K562 (cell line): Measurements from ENCODE around the gene NDFIP2. TPM values are rescaled to one million over a fixed set of nuclear protein-coding genes. Genes with fewer than 3 reads are reported as not detected.

Source experiments
- ATAC-seq: fragments of 200-7000 bp; cut with Tn5 transposase; 3 replicates; pipeline ENCODE4 v1.9.1; 2020; ENCODE audit warnings: moderate library complexity
- BruUV-seq: library from RNA; stranded (reverse); fragments of 400-500 nt; replicated peaks from 2 replicates; lab custom pipeline; 2021; lab: Mats Ljungman, UMichigan
- CTCF ChIA-PET: fragments of 300-600 bp; formaldehyde crosslinking; extraction: SDS; loops from one replicate; lab custom pipeline; 2021; ENCODE audit warnings: low intra/inter-chr PET ratio; lab: Yijun Ruan, JAX
- POLR2A ChIA-PET: fragments of 300-600, 350-650 bp; sonication (Branson Sonifier 250); formaldehyde crosslinking; extraction: SDS; loops from one replicate; lab custom pipeline; 2021; ENCODE audit warnings: antibody characterized with exemption, inconsistent platforms; lab: Yijun Ruan, JAX
- DNase-seq, 4 experiments: peaks; one replicate each; pipeline versions ENCODE4 v3.0.0 to v3.0.0-alpha.2; 2011 to 2018; ENCODE audit warnings: low spot score in 3 of 4, mixed read lengths in 3 of 4; ENCODE audit errors: extremely low read depth in 1 of 4
- FAIRE-seq: peaks from 2 replicates; lab custom pipeline; 2011; peaks lifted over from hg19 to GRCh38; lab: Jason Lieb, UNC
- H2AFZ ChIP-seq: 2 replicates; pipeline ENCODE4 v1.6.0; 2011; ENCODE audit warnings: low read depth, low read length, control low read depth, inconsistent platforms
- H3K27ac ChIP-seq: fragments of 200-600 bp; 3 replicates; pipeline ENCODE4 v1.8.0; 2011; ENCODE audit warnings: low read depth, mild to moderate bottlenecking, control low read depth, inconsistent platforms, low read length, moderate library complexity, mixed read lengths; ENCODE audit errors: extremely low read depth
- H3K27me3 ChIP-seq, 2 experiments: fragments of 300-600 bp in 1 of 2; 2 replicates in 1 of 2; 3 replicates in 1 of 2; pipeline versions ENCODE4 v1.6.0 to v1.8.0; 2011; ENCODE audit warnings: inconsistent platforms in 2 of 2, low read length in 2 of 2, mild to moderate bottlenecking in 1 of 2, mixed read lengths in 1 of 2, moderate library complexity in 1 of 2; ENCODE audit not compliant: control insufficient read depth in 2 of 2, insufficient read depth in 2 of 2
- H3K36me3 ChIP-seq: fragments of 300-600 bp; 3 replicates; pipeline ENCODE4 v1.8.0; 2011; ENCODE audit warnings: mild to moderate bottlenecking, low read length, inconsistent platforms; ENCODE audit not compliant: control insufficient read depth, insufficient read depth
- H3K4me1 ChIP-seq, 2 experiments: fragments of 200-600 bp in 1 of 2; replicated peaks in 1 of 2; 2 replicates in 1 of 2; 3 replicates in 1 of 2; pipeline versions ENCODE4 v1.5.1 to v1.8.0; 2011; ENCODE audit warnings: inconsistent platforms in 2 of 2, low read length in 2 of 2, mild to moderate bottlenecking in 1 of 2, mixed read lengths in 1 of 2, moderate library complexity in 1 of 2; ENCODE audit not compliant: control insufficient read depth in 2 of 2, insufficient read depth in 2 of 2
- H3K4me2 ChIP-seq: 2 replicates; pipeline ENCODE4 v1.6.1; 2011; ENCODE audit warnings: low read length, control low read depth, inconsistent platforms, mixed read lengths; ENCODE audit not compliant: insufficient read depth
- H3K4me3 ChIP-seq: fragments of 200-600 bp; sonication (generic), shearing (Covaris generic); 2 replicates; pipeline ENCODE4 v1.5.1; 2016; ENCODE audit warnings: control low read depth, inconsistent platforms
- H3K79me2 ChIP-seq: fragments of 200-600 bp; 3 replicates; pipeline ENCODE4 v1.8.0; 2011; ENCODE audit warnings: low read length, inconsistent platforms; ENCODE audit not compliant: control insufficient read depth, insufficient read depth
- H3K9ac ChIP-seq, 2 experiments: 2 replicates each; pipeline versions ENCODE4 v1.6.0 to v1.6.1; 2011; ENCODE audit warnings: low read depth in 2 of 2, low read length in 2 of 2, control low read depth in 1 of 2, inconsistent platforms in 1 of 2, mild to moderate bottlenecking in 1 of 2, mixed read lengths in 1 of 2; ENCODE audit not compliant: insufficient read depth in 1 of 2
- H3K9me1 ChIP-seq: one replicate; pipeline ENCODE4 v1.6.0; 2011; ENCODE audit warnings: inconsistent platforms, mild to moderate bottlenecking, low read length, moderate library complexity; ENCODE audit not compliant: control insufficient read depth, insufficient read depth
- H3K9me3 ChIP-seq: replicated peaks from 2 replicates; pipeline ENCODE4 v1.5.1; 2011; ENCODE audit warnings: low read depth, low read length, inconsistent platforms; ENCODE audit not compliant: control insufficient read depth, insufficient read depth
- H4K20me1 ChIP-seq: replicated peaks from 2 replicates; pipeline ENCODE4 v1.6.1; 2011; ENCODE audit warnings: low read length, inconsistent platforms, mixed read lengths; ENCODE audit not compliant: control insufficient read depth, insufficient read depth
- C11orf30 ChIP-seq: fragments of 450-650 bp; IDR thresholded peaks from 2 replicates; pipeline ENCODE4 v1.6.1; 2016; ENCODE audit warnings: low read depth, mild to moderate bottlenecking
- DMBX1 ChIP-seq: fragments of 250-450 bp; sonication (Bioruptor Pico); IDR thresholded peaks from 2 replicates; pipeline ENCODE4 v1.8.0; 2022; ENCODE audit warnings: inconsistent platforms, mild to moderate bottlenecking, moderate library complexity, borderline replicate concordance
- MAFF ChIP-seq: IDR thresholded peaks from 2 replicates; pipeline ENCODE4 v1.6.1; 2012; ENCODE audit warnings: low read length, improper control_type of control experiment
- MAFG ChIP-seq: fragments of 450-650 bp; conservative IDR thresholded peaks from 2 replicates; pipeline ENCODE4 v1.6.1; 2016; ENCODE audit warnings: missing genetic modification characterization, missing compliant biosample characterization
- MAFK ChIP-seq: IDR thresholded peaks from 2 replicates; pipeline ENCODE4 v1.6.1; 2011; ENCODE audit warnings: low read length, improper control_type of control experiment
- NFE2 ChIP-seq: IDR thresholded peaks from 2 replicates; pipeline ENCODE4 v1.6.1; 2014; ENCODE audit warnings: antibody characterized with exemption, low read depth
- POLR2H ChIP-seq: IDR thresholded peaks from 2 replicates; pipeline ENCODE4 v1.6.1; 2016; ENCODE audit warnings: missing genetic modification characterization, low read depth, mild to moderate bottlenecking, control low read depth, missing compliant biosample characterization, moderate library complexity
- TFAM ChIP-seq: fragments of 250-450 bp; sonication (Bioruptor Pico); conservative IDR thresholded peaks from 2 replicates; pipeline ENCODE4 v1.5.0; 2021; ENCODE audit warnings: mild to moderate bottlenecking, moderate library complexity
- YY1 ChIP-seq, 3 experiments: IDR thresholded peaks; 2 replicates each; pipeline ENCODE4 v1.6.1; 2011; ENCODE audit warnings: low read length in 2 of 3, mild to moderate bottlenecking in 2 of 3, moderate library complexity in 2 of 3, borderline replicate concordance in 1 of 3, control low read depth in 1 of 3, low read depth in 1 of 3; ENCODE audit not compliant: insufficient read depth in 3 of 3, insufficient replicate concordance in 2 of 3, control insufficient read depth in 1 of 3, insufficient read length in 1 of 3; ENCODE audit errors: extremely low read depth in 1 of 3
- ZNF316 ChIP-seq: fragments of 450-650 bp; IDR thresholded peaks from 2 replicates; pipeline ENCODE4 v1.6.1; 2016
- ZNF584 ChIP-seq: fragments of 200-800 bp; sonication (Bioruptor generic); IDR thresholded peaks from 2 replicates; pipeline ENCODE4 v1.6.1; 2016; ENCODE audit warnings: low read depth, mild to moderate bottlenecking, missing genetic modification characterization, missing compliant biosample characterization
- ZNF644 ChIP-seq: fragments of 200-800 bp; sonication (Bioruptor generic); IDR thresholded peaks from 2 replicates; pipeline ENCODE4 v1.6.1; 2016; ENCODE audit warnings: low read depth, missing genetic modification characterization, missing compliant biosample characterization
- WGBS: fragments of 100-300 bp; shearing (Covaris generic); methylation state at CpG from one replicate; pipeline ENCODE4 v1.1.6; 2016; ENCODE audit warnings: low coverage, mixed read lengths; ENCODE audit not compliant: insufficient coverage; ENCODE audit errors: missing lambda C conversion rate; 5-methylcytosine and 5-hydroxymethylcytosine counted together
- in situ Hi-C: fragments of 300-500 bp; cut with MboI; formaldehyde crosslinking; loops from 4 replicates; pipeline ENCODE4 v1.15.0; 2018; ENCODE audit warnings: inconsistent platforms, mixed read lengths
- intact Hi-C: fragments of 100-400 bp; cut with micrococcal nuclease; formaldehyde crosslinking; loops from 2 replicates; pipeline ENCODE4 v1.14.2; 2022
- polyA plus RNA-seq, 8 experiments: library from polyadenylated mRNA; depleted of rRNA in 4 of 8; stranded (reverse) in 5 of 8; unstranded in 3 of 8; fragments of >200 nt; fragmentation: Nextera tagmentation in 2 of 8; fragmentation: Illumina TruSeq in 1 of 8; extraction: Ambion mirVana in 2 of 8; extraction: Trizol in 1 of 8; gene quantifications; 2 replicates each; pipeline versions ENCODE4 v1.2.1 to v1.2.3, GENCODE V29; 2011 to 2014; ENCODE audit warnings: inconsistent platforms in 1 of 8, missing spikeins in 1 of 8
- total RNA-seq, 7 experiments: library from RNA; depleted of rRNA in 6 of 7; stranded (reverse); fragments of >200 nt in 6 of 7; fragmentation: Illumina TruSeq in 2 of 7; extraction: Trizol in 2 of 7; gene quantifications; 2 replicates each; pipeline versions ENCODE4 v1.2.1 to v1.2.3, GENCODE V29; 2011 to 2021; ENCODE audit warnings: low replicate concordance in 1 of 7
- TF ChIP-seq, protein P1 (sequence below): fragments of 250-450 bp; sonication (Bioruptor Pico); IDR thresholded peaks from 2 replicates; pipeline ENCODE4 v1.8.0; 2021; ENCODE audit warnings: moderate library complexity, mild to moderate bottlenecking, inconsistent platforms

Gene NDFIP2
- total and polyA plus RNA-seq, 9 of the 15 experiments (the other 6 are each of a cell fraction or from before 2014, with no cell fraction given) = 13.4 to 54.4 (median 27.8) TPM

DNA sequence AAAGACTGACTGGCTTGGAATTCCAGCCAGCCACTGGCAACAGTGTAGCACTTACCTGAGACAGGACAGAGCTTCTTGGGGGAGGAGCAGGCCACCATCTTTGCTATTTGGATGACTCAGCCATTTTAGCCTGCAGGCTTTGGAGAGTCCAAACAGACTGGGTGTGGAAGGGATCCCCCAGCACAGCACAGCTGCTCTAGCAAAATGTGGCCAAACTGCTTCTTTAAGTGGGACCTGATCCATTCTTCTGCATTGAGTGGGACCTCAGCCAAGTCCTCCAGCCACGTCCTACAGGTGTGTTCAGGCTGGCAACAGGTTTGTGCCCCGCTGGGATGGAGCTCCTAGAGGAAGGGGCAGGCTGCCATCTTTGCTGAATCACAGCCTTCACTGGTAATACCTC is 80.0 kb downstream of the NDFIP2 start:
- H3K4me3 ChIP-seq = no peak overlapping the region
- H3K9me3 ChIP-seq = no peaks in the 10 kb centered on the region
- no peak overlapping the region for H2AFZ ChIP-seq
- intact Hi-C loops = no loop called here
- no peaks in the 10 kb centered on the region for H3K36me3 ChIP-seq
- CTCF ChIA-PET = no interaction called here
- no peaks in the 10 kb centered on the region for H4K20me1 ChIP-seq
- no peak overlapping the region for H3K4me2 ChIP-seq
- TF ChIP-seq POLR2H (tag) = no peak
- TF ChIP-seq DMBX1 (CRISPR knock-in tag) = no peak
- peak; percentile 8; the same call in 1 of the 2 replicates for TF ChIP-seq MAFK
- peak; percentile 62 for TF ChIP-seq NFE2
- TF ChIP-seq MAFG (tag) = peak; percentile 33
- no peak for TF ChIP-seq TFAM (CRISPR knock-in tag)
- peak; percentile 78 for TF ChIP-seq C11orf30
- TF ChIP-seq, protein P1, sequence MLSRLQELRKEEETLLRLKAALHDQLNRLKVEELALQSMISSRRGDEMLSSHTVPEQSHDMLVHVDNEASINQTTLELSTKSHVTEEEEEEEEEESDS (CRISPR knock-in tag) = no peak
- TF ChIP-seq MAFF = peak; percentile 58
- TF ChIP-seq ZNF584 (CRISPR knock-in tag) = no peak
- TF ChIP-seq ZNF644 = no peak
- TF ChIP-seq ZNF316 = peak; percentile 85
- TF ChIP-seq YY1 (IDR thresholded peaks at IDR 0.05; ENCODE audit: borderline replicate concordance in 1 of 3, control insufficient read depth in 1 of 3, extremely low read depth in 1 of 3, insufficient read depth in 3 of 3, insufficient read length in 1 of 3, insufficient replicate concordance in 2 of 3, low read depth in 1 of 3, low read length in 2 of 3) = peak in 1 of 3 experiments; percentile 57
- BruUV-seq = no TSS peak
- FAIRE-seq (no peak), DNase-seq (peak in 1 of 4 experiments; percentile 2), ATAC-seq (peak; percentile 63; the same call in 1 of the 3 replicates)
- H3K79me2 ChIP-seq = no peaks in the 10 kb centered on the region
- no peaks in the 10 kb centered on the region; a peak in 1 of 5 replicates for H3K4me1 ChIP-seq
- no peaks in the 10 kb centered on the region for H3K27me3 ChIP-seq
- WGBS = 70% methylated on average over 2 of the region's 2 CpGs
- H3K27ac ChIP-seq = no peak overlapping the region
- no peaks in the 10 kb centered on the region for H3K9me1 ChIP-seq
- in situ Hi-C loops = no loop called here
- POLR2A ChIA-PET = interaction anchor here (0.6 kb wide), 1 partner anchor 148 kb away, joined by 3 read pairs; no protein-coding TSS in a partner anchor
- no peak overlapping the region for H3K9ac ChIP-seq
